Measurements from ENCODE around the gene SPX. TPM values are rescaled to one million over a fixed set of nuclear protein-coding genes. Genes with fewer than 3 reads are reported as not detected.

Gene SPX
- total RNA-seq, 1 experiment from 2014 or later, result 1.4 TPM

DNA sequence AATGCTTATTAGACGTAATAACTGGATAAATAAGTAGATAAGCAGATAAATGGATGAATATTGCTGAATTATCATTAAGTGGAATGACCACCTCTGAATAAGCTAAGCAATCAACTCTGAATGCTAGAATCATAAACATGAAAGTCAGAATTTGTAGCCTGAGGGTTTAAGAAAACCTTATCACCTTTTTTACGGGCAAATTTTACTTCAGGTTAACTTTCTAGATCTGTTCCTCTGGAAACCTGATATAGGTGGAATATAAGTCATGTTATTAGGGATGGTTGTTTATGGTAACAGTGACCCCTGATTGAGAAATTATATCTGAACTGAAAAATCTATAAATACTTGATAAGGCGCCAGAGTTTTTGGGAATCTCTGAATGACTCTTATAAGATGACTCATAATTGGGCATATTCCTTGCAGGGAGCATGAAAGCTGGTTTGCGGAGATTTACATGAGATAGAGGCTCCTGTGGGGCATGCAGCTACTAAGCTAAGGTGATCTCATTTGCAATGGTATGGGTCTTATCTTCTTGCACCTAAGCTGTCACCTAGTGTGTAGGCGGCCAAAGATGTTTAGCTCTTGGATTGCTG, 12.1 kb downstream of the SPX start:
- DNase-seq (ENCODE audit: low read depth), result no peak

DNA sequence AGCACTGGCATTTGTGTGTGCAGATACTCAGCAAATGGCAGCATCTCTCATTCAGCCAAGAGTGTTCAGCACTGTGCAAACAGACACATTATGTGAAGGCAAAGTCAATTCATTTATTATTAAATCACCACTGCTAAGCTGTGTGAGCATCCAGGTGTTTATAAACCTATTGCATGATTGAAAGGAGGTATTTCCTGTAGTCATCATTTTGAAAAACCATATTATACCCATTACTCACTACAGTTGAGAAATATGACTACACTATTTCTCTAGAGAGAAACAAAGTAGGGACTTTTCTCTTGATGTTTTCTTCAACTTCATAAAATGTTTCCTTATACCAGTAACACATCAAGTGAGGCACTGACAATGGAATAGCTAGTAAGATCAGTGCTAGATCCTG, 13.7 kb downstream of the SPX start:
- no peak for DNase-seq (ENCODE audit: low read depth)

DNA sequence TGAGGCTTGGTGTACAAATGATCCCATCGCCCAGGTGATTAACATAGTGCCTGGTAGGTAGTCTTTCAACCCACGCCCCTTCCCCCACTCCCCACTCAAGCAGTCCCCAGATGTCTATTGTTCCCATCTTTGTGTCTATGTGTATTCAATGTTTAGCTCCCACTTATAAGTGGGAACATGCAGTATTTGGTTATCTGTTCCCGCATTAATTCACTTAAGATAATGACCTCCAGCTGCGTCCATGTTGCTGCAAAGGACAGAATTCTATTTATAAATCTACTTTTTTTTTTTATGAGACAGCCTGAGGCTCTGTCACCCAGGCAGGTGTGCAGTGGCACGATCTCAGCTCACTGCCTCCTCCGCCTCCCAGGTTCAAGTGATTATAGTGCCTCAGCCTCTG, 15.7 kb downstream of the SPX start:
- no peak for DNase-seq (ENCODE audit: low read depth)

DNA sequence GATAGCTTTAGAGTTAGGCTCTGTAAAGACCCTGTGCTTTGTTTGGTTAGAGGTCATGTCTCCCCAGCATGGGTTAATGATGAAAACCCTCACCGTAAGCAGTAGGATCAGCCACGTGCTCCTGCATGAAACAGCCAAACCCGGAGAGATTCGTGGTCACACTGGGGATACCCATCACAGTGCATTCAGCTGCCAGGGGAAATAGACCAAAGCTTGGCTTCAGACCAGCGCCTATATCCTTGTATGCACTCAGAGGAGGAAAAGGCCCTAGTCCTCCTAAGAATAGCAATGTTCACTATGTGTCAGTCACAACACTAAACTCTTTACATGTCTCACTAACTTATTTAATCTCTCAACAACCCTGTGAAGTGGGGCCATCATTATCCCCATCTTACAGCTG, 16.3 kb downstream of the SPX start:
- no peak for DNase-seq (ENCODE audit: low read depth)

DNA sequence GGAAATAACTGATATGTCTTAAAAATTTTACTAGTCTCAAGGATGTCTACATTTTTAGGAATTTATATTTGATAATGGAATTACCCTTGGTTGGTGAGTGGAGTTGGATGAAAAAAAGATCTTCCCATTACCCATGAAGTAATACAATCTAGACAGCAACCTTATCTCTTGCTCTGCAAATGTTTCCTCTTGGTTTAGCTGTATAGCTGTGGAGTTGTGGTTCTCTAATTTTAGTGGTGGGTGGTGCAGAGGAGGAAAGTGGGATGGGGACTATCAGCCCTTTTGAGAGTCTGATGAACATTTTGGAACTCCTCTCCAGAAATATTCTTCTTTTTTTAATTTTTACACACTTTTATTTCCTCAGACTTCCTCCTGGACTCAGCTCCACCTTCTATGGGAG, 17.1 kb downstream of the SPX start:
- DNase-seq (ENCODE audit: low read depth), result no peak

DNA sequence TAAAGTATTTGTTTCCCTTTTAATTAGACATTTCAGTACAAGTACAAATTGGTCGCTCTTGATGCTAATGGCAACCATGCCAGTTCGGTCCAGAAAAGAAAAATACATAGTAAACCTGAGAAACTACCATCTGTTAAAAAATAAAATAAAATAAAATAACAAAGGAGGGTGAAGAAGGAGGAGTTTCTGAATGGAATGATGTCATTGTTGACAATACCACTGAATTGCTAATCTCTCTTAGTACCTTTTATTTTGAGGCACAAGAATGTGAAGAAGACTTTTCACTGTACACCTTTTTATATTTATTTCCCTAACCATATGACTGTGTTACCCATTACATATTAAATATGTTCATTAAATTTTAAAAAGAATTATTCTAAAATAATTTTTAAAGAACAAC, 19.5 kb downstream of the SPX start:
- DNase-seq (ENCODE audit: low read depth), result no peak

DNA sequence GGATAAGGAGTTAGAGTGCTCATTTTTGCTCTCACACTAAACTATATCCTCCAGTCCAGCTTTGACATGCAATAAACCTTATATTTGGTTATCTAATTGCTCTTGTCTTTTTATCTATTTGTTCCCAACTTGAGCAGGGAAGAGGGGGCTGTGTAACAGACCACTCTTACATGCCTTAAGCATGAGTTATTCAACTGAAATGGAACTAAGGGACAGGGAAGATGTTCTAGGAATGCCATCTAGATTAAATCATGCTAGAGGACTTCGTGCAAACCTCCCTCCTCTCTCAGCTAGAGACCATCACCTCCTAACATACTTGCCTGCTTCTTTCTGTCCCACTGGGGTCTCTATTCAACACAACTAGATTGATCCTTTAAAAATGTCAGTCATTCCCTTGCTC, 20.6 kb downstream of the SPX start:
- no peak for DNase-seq (ENCODE audit: low read depth)

DNA sequence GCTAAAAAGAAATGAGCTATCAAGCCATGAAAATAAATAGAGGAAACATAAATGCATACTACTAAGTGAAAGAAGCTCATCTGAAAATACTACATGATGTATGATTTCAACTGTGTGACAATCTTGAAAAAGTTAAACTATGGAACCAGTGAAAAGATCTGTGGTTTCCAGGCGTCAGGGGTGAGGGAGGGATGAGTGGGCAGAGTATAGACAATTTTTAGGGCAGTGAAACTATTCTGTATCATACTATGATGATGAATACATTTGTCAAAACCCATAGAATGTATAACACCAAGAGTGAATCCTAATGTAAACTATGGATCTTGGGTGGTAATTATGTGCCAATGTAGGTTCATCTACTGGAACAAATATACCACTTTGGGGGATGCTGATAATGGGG, 21.3 kb downstream of the SPX start:
- no peak for DNase-seq (ENCODE audit: low read depth)

DNA sequence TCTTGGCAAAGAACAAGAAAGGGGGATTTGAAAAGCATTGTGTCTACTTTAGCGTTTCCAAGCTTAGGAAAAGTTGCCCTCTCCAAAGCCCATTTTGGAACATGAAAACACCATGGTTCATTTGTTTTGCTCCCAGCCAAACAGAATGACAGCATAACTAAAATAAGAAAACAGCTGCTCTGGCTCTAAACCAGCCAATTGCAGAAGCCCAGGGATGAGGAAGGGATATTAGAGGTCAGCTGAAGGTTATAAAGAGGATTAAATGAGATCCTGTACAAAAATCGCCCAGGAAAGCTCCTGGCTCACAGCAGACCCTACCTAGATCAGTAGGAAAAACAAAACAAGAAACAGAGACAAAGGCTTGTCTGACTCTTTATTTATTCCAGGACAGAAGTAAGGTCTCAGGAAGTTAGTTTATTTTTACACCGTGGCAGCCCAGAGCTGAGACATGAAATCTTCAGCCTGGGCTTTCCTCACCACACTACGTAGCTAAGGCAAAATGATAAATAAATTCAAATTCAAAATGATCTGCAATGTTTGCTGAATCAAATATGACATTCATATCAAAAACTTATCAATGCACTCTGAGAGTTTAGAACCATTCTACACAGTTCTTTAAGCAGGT, 25.9 kb downstream of the SPX start:
- DNase-seq (ENCODE audit: low read depth), result no peak

DNA sequence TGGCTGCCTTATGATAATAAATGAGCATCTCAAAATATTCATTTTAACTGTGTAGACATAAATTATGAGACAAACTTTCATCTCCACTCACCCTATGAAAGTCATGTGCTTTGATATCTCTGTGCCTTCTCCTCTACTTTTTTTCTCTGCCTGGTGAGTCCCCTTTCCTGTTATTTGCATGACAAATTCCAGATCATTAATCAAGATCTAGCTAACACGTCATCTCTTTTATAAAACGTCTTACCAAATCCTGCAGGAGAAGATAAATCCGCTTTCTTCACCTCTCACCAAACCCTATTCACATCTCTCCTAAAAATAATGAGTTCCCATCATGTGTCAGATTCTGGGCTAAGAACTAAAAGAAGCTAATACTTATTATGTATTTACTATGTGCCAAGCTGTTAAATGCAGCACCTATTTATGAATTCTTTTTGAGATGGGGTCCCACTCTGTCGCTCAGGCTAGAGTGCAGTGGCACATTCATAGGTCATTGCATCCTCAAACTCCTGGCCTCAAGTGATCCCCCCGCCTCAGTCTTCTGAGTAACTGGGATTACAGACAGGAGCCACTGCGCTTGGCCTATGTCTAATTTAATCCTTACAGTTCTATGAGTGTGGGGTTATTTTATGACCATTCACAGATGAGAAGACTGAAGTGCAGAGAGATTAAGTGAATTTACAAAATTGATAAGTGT, 26.7 kb downstream of the SPX start:
- no peak for DNase-seq (ENCODE audit: low read depth)

DNA sequence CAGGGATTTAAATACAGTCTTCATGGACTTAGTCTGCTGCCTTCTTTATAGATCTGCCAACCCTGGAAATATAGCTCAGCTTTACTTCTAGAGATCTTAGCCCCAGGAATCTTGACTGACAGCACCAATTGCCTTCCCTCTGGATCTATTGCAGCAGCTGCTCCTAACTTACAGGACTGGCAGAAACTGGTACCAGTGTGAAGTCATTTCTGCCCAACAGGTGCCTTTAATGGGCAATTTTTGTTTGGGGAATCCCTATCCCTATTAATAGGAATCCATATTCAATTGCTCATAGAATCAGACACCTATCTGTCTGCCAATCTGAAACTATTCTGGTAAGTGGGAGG, 27.2 kb downstream of the SPX start:
- no peak for DNase-seq (ENCODE audit: low read depth)

DNA sequence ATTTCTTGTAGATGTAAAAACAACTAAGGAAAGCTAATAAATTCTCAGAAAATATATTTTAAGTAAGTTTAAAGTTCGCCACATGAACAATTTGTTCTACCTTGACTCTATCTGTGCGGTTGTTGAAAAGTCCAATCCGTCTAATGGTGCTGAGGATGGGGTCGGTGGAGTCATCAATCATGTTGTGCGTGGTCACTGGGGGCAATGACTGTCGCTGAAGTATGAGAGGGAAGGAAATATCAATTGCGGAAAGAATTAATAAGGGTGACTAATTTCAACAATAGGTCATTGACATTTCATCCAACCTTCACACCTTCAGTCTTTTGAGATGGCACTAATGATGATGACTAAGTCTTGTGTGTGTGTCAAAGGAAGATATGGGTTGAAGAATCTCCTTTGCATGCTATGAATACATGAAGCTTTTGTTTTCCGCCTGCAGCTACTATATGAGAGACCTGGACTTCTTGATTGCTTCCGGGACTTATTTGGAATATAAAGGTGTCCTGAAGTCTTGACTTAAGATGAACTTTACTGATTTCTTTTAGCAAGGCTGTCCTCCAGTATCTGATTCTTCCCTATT, 32.1 kb downstream of the SPX start:
- no peak for DNase-seq (ENCODE audit: low read depth)

DNA sequence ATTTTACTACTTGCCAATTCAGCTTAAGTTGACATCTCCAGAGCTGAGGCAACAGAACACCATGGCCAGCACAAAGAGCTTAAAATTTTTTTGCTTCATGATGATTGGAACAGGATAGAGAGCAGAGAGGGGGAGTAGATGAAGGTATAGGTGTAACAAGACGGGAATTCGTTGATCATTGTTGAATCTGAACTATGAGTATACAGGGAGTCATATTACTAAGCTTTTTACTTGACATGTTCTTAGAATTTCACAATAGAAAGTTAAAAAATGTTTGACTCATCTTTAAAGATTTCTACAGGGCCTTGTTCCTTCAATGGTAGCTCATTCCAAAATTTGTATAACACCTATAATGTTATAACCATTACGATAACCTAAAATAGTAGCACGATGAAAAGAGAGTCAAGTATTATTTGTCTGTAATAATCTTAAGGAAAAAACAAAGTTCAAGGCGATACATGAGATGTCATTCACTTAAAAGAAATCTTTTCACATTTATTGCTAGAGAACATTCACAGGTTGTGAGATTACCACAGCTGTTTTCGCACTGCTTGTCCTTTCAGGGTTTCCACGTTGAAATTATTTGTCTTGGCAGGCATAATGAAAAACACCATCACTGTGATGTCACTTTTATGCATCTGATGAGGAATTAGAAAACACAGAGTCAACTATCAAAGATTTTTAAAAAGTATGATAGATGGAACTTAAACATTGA, 33.9 kb downstream of the SPX start:
- DNase-seq (ENCODE audit: low read depth), result no peak

DNA sequence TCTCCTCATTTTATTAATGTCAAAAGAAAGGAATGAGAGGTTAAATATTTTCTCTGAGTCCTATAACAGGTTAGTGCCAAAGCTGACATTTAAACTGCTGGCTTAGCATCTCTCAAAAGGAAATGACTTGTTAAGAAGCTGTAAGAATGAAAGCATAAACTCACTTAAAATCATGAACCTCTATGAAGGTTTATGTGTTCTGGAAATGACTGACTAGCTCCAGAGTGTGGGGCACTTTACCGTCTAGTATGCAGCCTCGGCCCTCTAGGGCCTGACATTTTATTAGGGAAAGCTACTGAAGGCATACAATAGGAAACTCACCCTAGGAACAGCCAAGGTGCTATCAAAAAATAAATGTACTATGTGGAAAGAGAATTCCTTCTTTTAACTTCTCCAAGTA, 35.1 kb downstream of the SPX start:
- DNase-seq (ENCODE audit: low read depth), result no peak

DNA sequence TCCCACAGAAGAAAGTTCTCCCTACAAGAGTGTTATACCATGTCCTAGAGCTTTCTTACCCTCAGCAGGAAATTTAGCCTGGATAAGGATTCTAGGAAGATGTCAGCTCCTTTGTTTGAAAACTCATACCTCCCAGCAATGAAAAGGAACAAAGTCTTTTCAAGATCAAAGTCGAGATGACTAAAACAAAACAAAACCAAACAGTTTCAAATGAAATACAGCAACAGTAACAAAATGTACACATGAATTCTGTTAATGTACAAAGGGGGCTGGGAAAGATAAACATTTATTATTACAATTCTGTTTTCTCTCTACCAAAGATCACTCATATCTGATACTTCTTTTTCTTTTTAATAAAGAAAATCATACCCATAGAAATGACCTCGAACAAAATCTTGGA, 36.8 kb downstream of the SPX start:
- DNase-seq (ENCODE audit: low read depth), result no peak

DNA sequence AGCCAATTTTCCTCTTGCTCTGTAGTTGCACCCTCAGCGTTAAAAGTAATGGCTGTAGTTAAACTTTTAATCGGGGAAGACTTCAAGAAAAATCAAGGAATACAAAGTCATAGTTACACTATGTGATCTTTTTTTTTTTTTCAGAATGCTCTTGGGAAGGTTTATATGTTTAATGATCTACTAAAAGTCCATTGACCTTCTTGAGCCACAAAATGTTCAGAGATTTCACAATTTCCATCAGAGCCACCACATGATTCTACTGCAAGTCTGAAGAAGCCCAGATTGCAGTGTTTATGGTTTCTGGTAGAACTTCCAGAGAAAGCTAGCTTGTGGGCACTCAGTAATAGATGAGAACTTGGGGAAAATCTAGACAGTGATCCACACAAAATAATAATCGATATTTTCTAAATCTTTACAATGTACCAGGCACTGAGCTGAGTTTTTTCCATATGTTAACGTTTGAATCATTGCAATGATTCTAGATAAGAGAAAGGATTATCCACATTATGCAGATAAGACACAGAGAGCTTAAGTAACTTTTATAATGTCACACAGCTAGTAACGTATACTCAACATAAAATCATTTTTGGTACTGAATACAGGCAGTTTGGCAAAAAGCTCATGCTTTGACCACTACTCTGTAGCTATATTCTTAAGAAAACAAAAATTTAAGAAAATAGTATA, 40.3 kb downstream of the SPX start:
- no peak for DNase-seq (ENCODE audit: low read depth)

DNA sequence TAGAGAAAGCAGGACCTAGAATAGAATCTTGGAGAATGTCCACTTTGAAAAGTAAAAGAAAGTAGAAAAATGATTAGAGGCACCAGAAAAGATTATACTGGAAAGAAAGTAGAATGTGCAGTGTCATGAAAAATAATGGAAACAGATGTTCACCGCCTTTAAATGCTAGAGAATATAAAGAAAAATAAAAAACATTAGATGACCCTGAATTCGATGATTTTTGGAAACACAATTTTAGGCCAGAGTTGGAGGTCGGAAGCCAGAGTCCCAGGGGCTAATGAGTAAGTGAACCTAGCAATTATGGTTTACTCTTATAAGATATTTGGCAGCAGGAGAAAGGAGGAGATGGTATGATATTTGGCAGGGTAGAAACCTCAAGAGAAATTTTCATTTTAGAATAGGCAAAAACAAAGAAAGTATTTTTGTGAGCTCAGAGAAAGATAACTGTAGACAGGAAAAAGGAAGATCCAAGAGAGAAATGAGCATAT, 40.9 kb downstream of the SPX start:
- DNase-seq (ENCODE audit: low read depth), result no peak

DNA sequence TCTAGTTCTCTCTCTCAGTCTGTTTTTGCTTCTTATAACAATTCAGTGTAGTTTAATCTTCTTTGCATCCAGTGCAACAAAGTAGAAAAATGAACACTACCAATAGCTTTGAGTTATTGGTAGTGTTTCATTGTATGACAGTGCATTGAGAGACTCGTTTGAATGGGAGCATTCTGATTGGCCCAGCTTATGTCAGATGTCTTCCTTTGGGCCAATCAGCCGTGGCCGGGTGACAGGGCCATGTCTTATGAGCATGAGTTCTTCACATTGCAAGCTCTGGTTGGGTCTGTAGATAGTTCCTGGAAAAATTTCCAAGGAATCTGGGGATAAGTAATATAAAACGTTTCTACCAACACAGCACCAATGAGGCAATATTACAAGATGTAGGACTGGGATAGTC, 42.0 kb downstream of the SPX start:
- DNase-seq (ENCODE audit: low read depth), result no peak

DNA sequence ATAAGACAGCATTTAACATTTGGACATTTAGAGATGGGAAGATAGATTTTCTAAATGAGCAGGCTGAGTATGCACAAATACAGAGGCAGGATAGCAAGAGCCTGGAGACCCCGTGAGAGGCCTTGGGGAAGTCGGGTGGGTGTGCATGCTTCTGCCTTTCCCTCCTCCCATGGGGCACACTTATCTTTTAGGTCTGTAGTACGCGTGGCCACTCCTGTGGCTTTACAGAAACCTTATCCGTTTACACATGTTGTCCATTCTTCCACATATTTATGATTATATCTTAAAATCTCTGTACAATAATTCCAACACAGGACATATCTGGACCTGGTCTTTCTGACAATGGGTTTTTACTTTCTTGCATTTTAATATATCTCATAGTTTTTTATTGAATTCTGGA, 45.0 kb downstream of the SPX start:
- DNase-seq (ENCODE audit: low read depth), result no peak

DNA sequence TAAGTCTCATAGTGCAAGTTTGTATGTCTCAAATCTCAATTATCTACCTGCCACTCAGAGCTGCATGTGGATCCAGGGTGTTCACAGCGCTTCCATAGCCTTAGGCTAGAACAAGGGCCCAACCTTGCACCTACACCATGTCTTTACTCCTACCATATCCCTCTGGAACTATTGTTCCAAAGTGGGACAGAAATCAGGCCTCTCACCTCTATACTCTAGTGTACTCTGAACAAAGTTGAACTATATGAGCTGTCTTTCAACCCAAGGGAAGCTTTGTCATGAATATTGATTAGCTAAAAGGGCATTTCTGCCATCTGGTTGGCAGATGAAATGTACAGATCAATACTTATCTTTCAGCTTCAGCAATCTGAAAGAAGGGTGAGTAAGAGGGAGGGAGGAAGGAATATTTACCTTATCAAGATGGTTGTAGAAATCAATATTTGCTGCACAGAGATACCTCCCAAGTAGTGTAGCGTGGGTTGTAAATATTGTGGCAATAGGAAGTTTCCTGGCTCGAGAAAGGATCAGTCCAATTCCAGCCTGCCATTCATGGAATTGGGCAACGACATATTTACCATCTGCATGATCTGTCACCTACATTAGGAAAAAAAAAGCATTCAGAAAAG, 47.8 kb downstream of the SPX start:
- DNase-seq (ENCODE audit: low read depth), result no peak

DNA sequence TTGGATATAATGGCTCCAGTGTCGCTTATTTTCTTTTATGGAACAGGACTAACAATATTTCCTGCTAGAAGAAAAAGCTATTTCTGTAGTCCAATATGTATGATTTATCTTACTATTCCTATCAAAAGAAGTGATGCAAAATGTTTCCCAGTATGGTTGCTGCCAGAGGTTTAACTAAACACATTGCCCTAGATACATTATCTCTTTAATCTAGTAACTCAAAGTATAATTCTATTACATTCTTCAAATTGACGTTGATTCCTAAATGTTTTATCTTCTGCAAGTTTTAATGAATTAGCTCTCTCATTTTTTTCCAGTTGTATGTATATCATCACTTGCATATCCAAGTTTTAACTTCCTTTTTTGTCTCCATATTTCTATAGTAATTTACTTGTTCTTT, 50.3 kb downstream of the SPX start:
- no peak for DNase-seq (ENCODE audit: low read depth)

DNA sequence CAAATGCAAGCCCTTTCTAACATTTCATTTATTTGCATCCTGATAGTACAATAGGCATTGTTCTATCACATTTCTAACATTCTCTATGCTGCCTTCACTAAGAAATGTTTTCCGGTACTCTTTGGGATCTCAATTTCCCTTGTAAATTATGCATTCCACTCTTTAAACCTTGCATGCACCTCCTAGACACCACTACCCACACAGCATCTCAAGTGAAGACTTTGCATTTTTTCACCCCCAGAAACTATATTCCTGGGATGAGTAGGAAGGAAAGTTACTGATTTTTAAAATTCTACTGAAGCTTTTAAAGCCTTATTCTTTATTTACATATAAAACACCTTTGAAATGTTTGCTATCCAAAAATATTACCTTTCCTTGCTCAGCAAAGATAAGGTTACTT, 51.4 kb downstream of the SPX start:
- DNase-seq (ENCODE audit: low read depth), result no peak

Measured in Daoy (cell line).